EH (cell line): Measurements from ENCODE around the gene ING5.
"Not testable (repeated sequence)": the region's sequence is repeated elsewhere in the genome, so short reads cannot be mapped to it uniquely, and the experiment has no call there.

Experiments used
- DNase-seq: peaks from one replicate; pipeline ENCODE4 v3.0.0-alpha.2; 2015; ENCODE audit warnings: low read depth

Gene ING5

DNA sequence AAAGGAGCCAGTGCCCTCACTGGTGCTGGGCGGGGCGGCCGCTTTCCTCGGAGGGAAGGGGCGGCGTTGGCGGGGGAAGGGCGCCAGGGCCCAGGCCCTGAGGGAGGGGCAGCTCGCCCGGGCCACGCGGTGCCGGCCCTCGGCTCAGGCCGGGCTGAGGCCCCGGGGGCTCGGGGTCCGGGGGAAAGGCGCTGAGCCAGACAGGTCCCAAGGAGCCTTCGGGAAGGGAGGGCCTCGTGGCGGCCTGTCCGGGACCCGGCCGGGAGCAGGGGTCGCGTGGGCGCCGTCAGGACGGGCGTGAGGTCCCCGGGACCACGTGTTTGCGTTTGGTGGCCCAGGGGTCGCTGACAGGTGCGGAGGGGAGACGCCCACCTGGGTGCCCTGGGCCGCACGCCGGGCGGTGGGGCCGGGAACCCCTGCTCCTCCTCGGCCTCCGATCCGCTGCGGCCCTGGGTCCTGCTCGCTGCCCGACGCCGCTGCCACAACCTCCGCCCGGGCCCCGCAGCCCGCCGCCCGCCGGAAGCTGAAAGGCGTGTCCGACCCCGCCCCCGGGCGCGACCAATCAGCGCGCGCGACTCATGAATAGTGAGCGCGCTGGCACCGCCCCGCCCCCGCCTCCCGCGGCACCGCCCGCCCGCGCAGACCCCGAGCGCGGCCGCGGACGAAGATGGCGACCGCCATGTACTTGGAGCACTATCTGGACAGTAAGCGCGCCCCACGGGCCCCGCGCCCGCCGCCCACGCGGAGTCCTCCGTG, at the start of gene ING5:
ING5 (plus strand) TSS at position 641 of the 756 bp plus-strand sequence; CDS start at position 668, 27 bp downstream.
- DNase-seq = peak; percentile 92

GRCh38 chr2:241652142-241652541, 49.7 kb upstream of the ING5 start:
- DNase-seq = no peak

DNA sequence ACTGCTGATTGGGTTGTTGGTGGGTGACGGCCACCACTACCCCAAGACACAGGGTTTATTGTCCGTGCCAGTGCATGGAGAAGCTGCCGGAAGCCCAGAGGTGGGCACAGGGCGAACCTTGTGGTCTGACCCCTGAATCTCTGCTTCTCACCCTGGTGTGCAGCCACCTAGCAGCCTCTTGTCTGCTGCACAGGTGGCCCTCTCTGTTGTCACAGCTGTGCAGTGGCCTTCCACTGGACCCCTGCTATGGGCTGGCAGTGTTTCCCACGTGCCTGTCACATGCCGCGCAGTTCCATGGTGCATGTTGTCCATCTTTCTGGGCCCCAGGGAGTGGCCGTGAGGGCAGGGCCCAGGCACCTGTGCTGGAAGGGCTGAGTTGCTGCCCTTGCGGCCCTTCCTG, 49.1 kb upstream of the ING5 start:
- no peak for DNase-seq

DNA sequence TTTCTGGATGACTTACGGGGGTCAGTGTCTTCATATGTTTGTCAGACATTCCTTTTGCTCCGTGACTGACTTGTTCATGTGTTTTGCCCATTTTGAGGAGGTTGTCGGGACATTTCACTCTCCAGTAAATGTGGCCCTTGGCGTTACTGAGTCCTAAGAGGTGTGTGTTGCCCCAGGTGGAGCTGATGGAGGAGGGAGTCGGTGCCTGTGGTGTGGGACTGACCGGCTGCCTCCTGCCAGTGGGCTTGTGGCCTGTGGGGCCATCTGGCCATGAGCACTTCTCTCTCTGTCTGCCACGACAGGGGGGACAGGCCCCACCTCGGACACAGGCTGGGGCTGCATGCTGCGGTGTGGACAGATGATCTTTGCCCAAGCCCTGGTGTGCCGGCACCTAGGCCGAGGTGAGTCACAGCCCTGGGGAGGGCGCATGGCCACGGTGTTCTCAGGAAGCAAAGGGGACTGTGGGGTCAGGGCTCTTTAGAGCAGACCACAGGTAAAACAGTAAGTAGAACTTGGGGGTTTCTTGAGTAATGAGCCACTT, 48.6 kb upstream of the ING5 start:
- DNase-seq = no peak

DNA sequence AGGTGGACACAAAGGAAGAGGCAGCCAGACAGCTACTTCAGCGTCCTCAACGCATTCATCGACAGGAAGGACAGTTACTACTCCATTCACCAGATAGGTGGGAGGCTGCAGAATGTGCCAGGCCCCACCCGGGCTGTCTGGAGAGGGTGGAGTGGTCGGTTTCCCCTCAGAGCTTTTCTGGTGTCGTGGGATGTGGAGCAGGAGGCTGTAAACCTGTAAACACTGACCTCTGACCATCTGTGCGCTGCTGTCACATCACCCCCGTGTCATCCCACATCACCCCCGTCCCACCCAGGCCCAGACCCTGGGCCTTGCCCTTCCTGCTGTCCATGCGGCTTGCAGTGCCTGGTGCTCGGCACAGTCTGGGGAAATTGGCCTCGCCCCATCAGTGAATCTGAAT, 47.3 kb upstream of the ING5 start:
- DNase-seq = no peak

DNA sequence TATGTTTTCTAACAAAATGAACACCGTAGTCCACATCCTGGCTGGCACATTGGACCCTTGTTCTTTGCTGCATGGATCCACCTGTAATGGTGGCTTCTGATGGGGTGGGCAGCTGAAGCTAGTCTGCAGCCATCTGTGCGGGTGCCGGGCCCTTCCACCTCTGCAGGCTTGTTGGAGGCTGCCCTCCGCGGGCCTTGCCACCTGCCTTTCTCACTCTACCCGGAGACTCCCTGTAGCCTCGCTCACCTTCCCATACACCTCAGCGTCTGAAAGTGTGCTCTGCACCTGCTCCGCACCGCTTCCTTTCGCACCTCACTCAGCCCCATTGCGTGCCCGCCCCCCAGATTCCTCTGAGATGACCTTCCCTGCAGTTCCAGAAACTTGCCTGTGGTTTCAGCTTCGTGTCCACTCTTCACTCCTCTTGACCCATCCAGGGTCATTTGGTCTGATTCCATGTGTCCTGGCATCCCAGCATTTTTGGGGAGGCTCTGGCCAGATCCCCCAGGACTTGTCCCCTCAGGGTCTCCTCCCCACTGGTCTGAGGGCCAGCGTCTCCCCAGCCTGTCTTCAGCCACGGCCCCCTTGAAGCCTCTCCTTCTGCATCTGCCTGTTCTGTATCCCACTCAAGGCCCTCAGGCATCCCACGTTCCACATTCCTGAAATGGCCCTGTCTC, 46.2 kb upstream of the ING5 start:
- no peak for DNase-seq

DNA sequence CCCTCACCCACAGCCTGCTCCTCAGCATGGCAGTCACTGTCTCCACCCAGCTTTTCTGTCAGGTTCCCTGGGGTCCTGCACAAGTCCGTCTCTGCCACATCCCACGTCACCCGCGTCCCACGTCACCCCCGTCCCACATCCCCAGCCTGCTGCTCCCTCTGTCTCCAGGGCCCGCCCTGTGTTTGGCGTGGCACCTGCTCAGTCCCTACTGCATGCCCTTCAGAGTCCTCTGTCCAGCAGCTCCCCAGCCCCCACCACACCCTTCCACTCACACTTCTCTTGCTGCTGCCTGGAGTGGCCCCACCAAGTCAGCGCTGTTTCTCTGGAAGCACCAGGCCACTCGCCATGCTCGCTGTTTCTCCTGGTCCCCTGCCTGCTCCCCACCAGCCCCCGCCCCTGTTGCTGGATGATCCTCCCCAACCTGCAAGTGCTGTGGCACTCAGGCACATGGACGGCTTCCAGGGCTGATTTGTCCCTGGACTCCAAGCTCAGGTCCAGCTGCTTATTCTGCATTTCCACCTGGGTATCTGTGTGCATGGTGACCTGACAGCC, 45.6 kb upstream of the ING5 start:
- no peak for DNase-seq

DNA sequence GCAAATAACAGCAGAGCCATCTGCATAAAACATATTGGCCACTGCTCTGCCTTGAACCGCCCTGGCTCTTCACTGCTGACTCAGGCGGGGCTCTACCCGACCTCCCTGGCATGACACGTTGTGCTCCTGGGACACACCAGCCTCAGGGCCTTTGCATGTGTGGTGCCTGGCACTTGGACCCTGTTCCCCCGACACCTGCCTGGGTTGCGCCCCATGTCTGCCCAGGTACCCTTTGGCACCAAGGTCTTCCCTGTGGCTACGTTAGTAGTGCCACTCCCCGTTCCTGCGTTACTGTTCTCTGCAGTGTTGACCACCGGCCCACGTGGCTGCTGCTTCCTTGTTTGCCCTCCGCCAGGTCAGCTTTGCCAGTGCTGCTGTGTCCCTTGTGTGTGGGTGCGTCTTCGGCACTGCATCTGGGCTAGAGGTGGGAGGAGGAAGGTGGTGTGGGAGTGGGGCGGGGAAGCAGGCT, 44.0 kb upstream of the ING5 start:
- DNase-seq = no peak

GRCh38 chr2:241658296-241658695, 43.5 kb upstream of the ING5 start:
- no peak for DNase-seq

DNA sequence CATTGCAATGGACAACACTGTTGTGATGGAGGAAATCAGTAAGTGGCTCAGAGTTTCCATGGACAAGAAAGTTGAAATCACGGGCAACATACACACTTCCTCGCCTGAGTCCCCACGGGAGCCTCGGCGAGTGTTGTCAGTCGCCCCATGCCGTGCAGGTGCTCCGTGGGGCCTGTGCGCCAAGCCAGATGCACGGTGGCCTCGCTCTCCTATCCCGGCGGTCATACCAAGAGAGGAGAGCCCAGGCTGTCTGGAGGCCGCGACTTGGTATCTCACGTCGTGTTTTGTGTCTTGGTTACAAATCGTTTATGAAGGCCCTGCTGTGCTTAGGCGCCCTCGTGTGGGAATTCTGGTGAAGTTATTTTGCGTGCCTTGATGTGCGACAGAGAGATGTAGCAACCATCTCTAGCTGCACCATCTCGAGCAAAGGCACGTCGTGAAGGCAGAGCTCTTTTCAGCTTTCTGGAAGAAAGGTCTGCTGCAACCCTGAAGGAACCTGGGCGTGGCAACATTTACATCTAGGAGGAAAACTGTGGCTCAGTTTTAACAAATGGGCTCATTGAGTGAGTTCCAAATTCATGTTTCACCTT, 42.6 kb upstream of the ING5 start:
- peak; percentile 76 for DNase-seq

DNA sequence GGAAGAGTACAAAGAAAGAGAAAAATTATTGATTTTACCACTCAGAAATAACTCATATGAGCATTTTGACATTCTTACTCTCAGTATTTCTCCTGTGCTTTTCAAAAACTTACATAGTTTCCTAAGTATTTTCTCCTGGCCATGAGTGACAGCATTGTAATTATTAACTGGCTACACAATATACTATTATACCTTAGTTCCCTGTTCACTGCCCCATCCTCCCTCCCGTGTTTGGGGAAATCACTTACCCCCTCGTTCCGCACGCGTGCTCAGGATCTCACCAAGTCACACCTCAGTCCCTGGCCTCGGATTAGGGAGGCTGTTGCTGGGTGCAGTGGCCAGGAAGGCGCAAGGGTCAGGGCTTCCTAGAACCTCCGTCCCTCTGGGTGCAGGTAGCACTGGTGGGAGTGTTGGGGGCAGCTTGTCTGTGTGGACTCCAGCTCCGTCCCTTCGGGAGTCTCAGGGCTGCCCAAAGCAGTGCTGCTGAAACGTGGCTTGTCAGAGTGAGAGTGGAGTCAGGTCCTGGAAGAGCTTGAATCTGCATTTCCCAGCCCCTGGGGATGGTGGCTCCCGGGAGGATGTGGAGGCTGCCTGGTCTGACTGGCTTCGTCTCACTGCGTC, 41.1 kb upstream of the ING5 start:
- DNase-seq = no peak

DNA sequence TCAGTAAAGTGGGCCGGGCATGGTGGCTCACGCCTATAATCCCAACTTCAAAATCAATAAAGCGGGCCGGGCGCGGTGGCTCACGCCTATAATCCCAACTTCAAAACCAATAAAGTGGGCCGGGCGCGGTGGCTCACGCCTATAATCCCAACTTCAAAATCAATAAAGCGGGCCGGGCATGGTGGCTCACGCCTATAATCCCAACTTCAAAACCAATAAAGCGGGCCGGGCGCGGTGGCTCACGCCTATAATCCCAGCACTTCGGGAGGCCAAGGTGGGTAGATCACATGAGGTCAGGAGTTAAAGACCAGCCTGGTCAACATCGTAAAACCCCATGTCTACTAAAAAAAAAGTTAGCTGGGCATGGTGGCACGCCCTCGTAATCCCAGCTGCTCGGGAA, 39.1 kb upstream of the ING5 start:
- DNase-seq = not testable (repeated sequence)

DNA sequence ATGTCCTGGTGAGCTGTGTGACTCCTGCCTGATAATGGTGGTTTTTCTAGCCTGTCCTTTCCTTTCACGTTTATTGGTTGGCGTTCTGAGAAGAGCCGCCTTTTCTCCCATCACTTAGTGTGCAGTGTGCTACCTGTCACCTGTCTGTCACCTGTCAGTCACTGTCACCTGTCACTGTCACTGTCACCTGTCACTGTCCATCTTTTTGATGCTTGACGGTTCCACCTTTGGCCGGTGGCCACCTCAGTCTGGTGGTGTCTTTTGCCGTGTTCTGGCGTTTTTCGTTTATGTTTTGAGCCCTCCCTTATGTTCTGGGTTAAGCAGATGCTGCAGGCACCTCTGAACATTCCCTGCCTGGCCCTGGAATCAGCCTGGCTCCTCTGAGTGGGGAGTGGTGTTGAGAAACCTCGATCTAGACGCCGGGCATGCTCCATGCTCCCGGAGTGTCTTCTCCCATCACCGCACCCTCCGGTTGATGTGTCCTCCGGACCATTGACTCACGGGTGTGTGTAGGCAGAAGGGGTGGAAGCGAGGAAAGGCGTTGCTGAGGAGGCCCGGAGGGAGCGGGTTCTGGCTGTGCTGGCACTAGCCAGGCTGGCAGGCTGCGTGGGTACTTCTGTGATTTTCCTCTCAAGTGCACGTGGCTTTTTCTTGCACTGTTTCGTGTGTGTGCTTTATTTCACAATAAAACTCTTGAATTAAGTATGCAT, 36.0 kb upstream of the ING5 start:
- DNase-seq = no peak

GRCh38 chr2:241666627-241667400, 35.0 kb upstream of the ING5 start:
- no peak for DNase-seq

GRCh38 chr2:241668354-241668753, 33.5 kb upstream of the ING5 start:
- no peak for DNase-seq

- no peak for DNase-seq
These were observed 33.0 kb upstream of the ING5 start for GRCh38 chr2:241668839-241669238.

- DNase-seq = no peak
These were observed 31.3 kb upstream of the ING5 start for GRCh38 chr2:241670333-241671110.

GRCh38 chr2:241671457-241672240, 30.2 kb upstream of the ING5 start:
- no peak for DNase-seq
